HEK293 (cell line): ENCODE data around the gene MAP3K8.

ENCODE experiments used
- CTCF ChIA-PET: fragments of 350-600 bp; formaldehyde crosslinking; extraction: SDS; loops from one replicate; lab custom pipeline; 2021; ENCODE audit warnings: antibody characterized with exemption; lab: Yijun Ruan, JAX
- POLR2A ChIA-PET: fragments of 300-600 bp; formaldehyde crosslinking; extraction: SDS; loops from one replicate; lab custom pipeline; 2020; ENCODE audit warnings: antibody characterized with exemption, inconsistent platforms; lab: Yijun Ruan, JAX
- H3K27ac ChIP-seq: fragments of 200-500 bp; sonication (Bioruptor generic); 2 replicates; pipeline ENCODE4 v1.5.1; 2014; ENCODE audit warnings: low read depth, low read length, control low read depth, inconsistent platforms; ENCODE audit errors: extremely low read depth
- H3K36me3 ChIP-seq, 2 experiments: fragments of 200-500 bp in 1 of 2; sonication (Bioruptor generic) in 1 of 2; 1 replicate in 1 of 2; 2 replicates in 1 of 2; pipeline ENCODE4 v1.5.1; 2014 to 2017; ENCODE audit warnings: inconsistent platforms in 2 of 2, low read length in 2 of 2; ENCODE audit not compliant: control insufficient read depth in 2 of 2, insufficient read depth in 1 of 2
- H3K4me1 ChIP-seq: fragments of 200-500 bp; sonication (Bioruptor generic); 2 replicates; pipeline ENCODE4 v1.5.1; 2014; ENCODE audit warnings: mild to moderate bottlenecking, low read length, inconsistent platforms; ENCODE audit not compliant: control insufficient read depth, insufficient read depth
- H3K4me3 ChIP-seq: 2 replicates; pipeline ENCODE4 v1.5.1; 2011; ENCODE audit warnings: low read depth, mild to moderate bottlenecking, control low read depth, low read length, moderate library complexity
- H3K9me3 ChIP-seq: fragments of 200-500 bp; sonication (Bioruptor generic); 2 replicates; pipeline ENCODE4 v1.5.1; 2014; ENCODE audit warnings: low read depth, low read length, inconsistent platforms; ENCODE audit not compliant: control insufficient read depth, insufficient read depth
- EGR2 ChIP-seq: fragments of 450-650 bp; formaldehyde crosslinking; IDR thresholded peaks from 2 replicates; pipeline ENCODE4 v1.5.1; 2016; ENCODE audit warnings: low read depth, missing biosample characterization, missing genetic modification characterization
- GLI2 ChIP-seq: fragments of 450-650 bp; formaldehyde crosslinking; IDR thresholded peaks from 2 replicates; pipeline ENCODE4; 2017; ENCODE audit warnings: missing biosample characterization, missing genetic modification characterization, low read depth, borderline replicate concordance
- GLI4 ChIP-seq: fragments of 450-650 bp; formaldehyde crosslinking; IDR thresholded peaks from 2 replicates; pipeline ENCODE4 v1.5.1; 2016; ENCODE audit warnings: missing biosample characterization, missing genetic modification characterization
- HOXD13 ChIP-seq: sonication (generic); formaldehyde crosslinking; IDR thresholded peaks from 2 replicates; pipeline ENCODE4 v1.8.0; 2022; ENCODE audit warnings: missing genetic modification reagents, borderline replicate concordance
- KLF9 ChIP-seq: fragments of 450-650 bp; formaldehyde crosslinking; IDR thresholded peaks from 2 replicates; pipeline ENCODE4 v1.5.1; 2016; ENCODE audit warnings: missing biosample characterization, missing genetic modification characterization, low read depth
- OSR2 ChIP-seq: fragments of 450-650 bp; formaldehyde crosslinking; IDR thresholded peaks from 2 replicates; pipeline ENCODE4 v1.5.1; 2016; ENCODE audit warnings: missing biosample characterization, missing genetic modification characterization
- SALL2 ChIP-seq: fragments of 450-650 bp; formaldehyde crosslinking; IDR thresholded peaks from 2 replicates; pipeline ENCODE4 v1.5.0; 2017; ENCODE audit warnings: missing biosample characterization, mild to moderate bottlenecking, missing genetic modification characterization, borderline replicate concordance
- SETDB1 ChIP-seq: IDR thresholded peaks from one replicate; pipeline ENCODE4 v1.6.1; 2017; ENCODE audit warnings: mild to moderate bottlenecking, low read length, moderate library complexity, mixed read lengths; ENCODE audit not compliant: insufficient read length
- SP7 ChIP-seq: fragments of 450-650 bp; formaldehyde crosslinking; IDR thresholded peaks from 2 replicates; pipeline ENCODE4 v1.5.1; 2016; ENCODE audit warnings: missing biosample characterization, missing genetic modification characterization
- TRIM28 ChIP-seq: IDR thresholded peaks from 2 replicates; pipeline ENCODE4 v1.6.1; 2011; ENCODE audit warnings: low read length, control low read depth, borderline replicate concordance
- WT1 ChIP-seq: fragments of 450-650 bp; formaldehyde crosslinking; IDR thresholded peaks from 2 replicates; pipeline ENCODE4 v1.5.1; 2016; ENCODE audit warnings: missing biosample characterization, missing genetic modification characterization
- YY1 ChIP-seq: fragments of 450-650 bp; formaldehyde crosslinking; IDR thresholded peaks from 2 replicates; pipeline ENCODE4 v1.5.1; 2018; ENCODE audit warnings: missing biosample characterization, missing genetic modification characterization
- ZIC2 ChIP-seq: fragments of 450-650 bp; formaldehyde crosslinking; IDR thresholded peaks from 2 replicates; pipeline ENCODE4 v1.5.1; 2016; ENCODE audit warnings: missing biosample characterization, missing genetic modification characterization
- ZNF19 ChIP-seq: fragments of 450-650 bp; formaldehyde crosslinking; IDR thresholded peaks from 2 replicates; pipeline ENCODE4; 2016; ENCODE audit warnings: missing biosample characterization, missing genetic modification characterization, low read depth
- ZNF211 ChIP-seq: fragments of 450-650 bp; formaldehyde crosslinking; IDR thresholded peaks from 2 replicates; pipeline ENCODE4 v1.5.1; 2016; ENCODE audit warnings: low read depth, missing biosample characterization, missing genetic modification characterization
- ZNF239 ChIP-seq: fragments of 450-650 bp; formaldehyde crosslinking; IDR thresholded peaks from 2 replicates; pipeline ENCODE4 v1.5.1; 2016; ENCODE audit warnings: missing biosample characterization, missing genetic modification characterization
- ZNF302 ChIP-seq: fragments of 450-650 bp; formaldehyde crosslinking; IDR thresholded peaks from 2 replicates; pipeline ENCODE4 v1.5.1; 2016; ENCODE audit warnings: missing biosample characterization, missing genetic modification characterization, low read depth
- ZNF311 ChIP-seq: fragments of 450-650 bp; formaldehyde crosslinking; IDR thresholded peaks from 2 replicates; pipeline ENCODE4 v1.5.1; 2017; ENCODE audit warnings: missing biosample characterization, missing genetic modification characterization, borderline replicate concordance
- ZNF404 ChIP-seq: fragments of 450-650 bp; formaldehyde crosslinking; IDR thresholded peaks from 2 replicates; pipeline ENCODE4 v1.5.1; 2017; ENCODE audit warnings: missing biosample characterization, missing genetic modification characterization
- ZNF416 ChIP-seq: fragments of 450-650 bp; formaldehyde crosslinking; IDR thresholded peaks from 2 replicates; pipeline ENCODE4 v1.5.1; 2016; ENCODE audit warnings: missing biosample characterization, missing genetic modification characterization
- ZNF423 ChIP-seq: fragments of 450-650 bp; formaldehyde crosslinking; IDR thresholded peaks from 2 replicates; pipeline ENCODE4 v1.5.1; 2016; ENCODE audit warnings: missing biosample characterization, missing genetic modification characterization
- ZNF544 ChIP-seq: fragments of 450-650 bp; formaldehyde crosslinking; IDR thresholded peaks from 2 replicates; pipeline ENCODE4 v1.5.0; 2017; ENCODE audit warnings: missing biosample characterization, missing genetic modification characterization
- ZNF549 ChIP-seq: fragments of 450-650 bp; IDR thresholded peaks from 2 replicates; pipeline ENCODE4 v1.5.1; 2018; ENCODE audit warnings: missing biosample characterization, missing genetic modification characterization, mild to moderate bottlenecking, inconsistent platforms, moderate library complexity
- ZNF623 ChIP-seq: fragments of 450-650 bp; formaldehyde crosslinking; IDR thresholded peaks from 2 replicates; pipeline ENCODE4 v1.5.1; 2016; ENCODE audit warnings: missing biosample characterization, missing genetic modification characterization
- ZSCAN30 ChIP-seq: fragments of 450-650 bp; IDR thresholded peaks from 2 replicates; pipeline ENCODE4 v1.5.1; 2018; ENCODE audit warnings: missing biosample characterization, mild to moderate bottlenecking, missing genetic modification characterization, moderate library complexity
- ZXDB ChIP-seq: fragments of 450-650 bp; formaldehyde crosslinking; IDR thresholded peaks from 2 replicates; pipeline ENCODE4 v1.5.1; 2016; ENCODE audit warnings: missing biosample characterization, missing genetic modification characterization
- TF ChIP-seq, protein P1 (sequence below): fragments of 450-650 bp; IDR thresholded peaks from 2 replicates; pipeline ENCODE4 v1.5.1; 2018; ENCODE audit warnings: missing biosample characterization, mild to moderate bottlenecking, missing genetic modification characterization
- TF ChIP-seq, protein P2 (sequence below): fragments of 450-650 bp; formaldehyde crosslinking; IDR thresholded peaks from 2 replicates; pipeline ENCODE4 v1.5.1; 2017; ENCODE audit warnings: missing biosample characterization, missing genetic modification characterization
- TF ChIP-seq, protein P3 (sequence below): fragments of 450-650 bp; formaldehyde crosslinking; IDR thresholded peaks from 2 replicates; pipeline ENCODE4 v1.5.1; 2016; ENCODE audit warnings: missing biosample characterization, missing genetic modification characterization
- TF ChIP-seq, protein P4 (sequence below): fragments of 450-650 bp; formaldehyde crosslinking; optimal IDR thresholded peaks from 2 replicates; pipeline ENCODE3; 2016; ENCODE audit warnings: missing biosample characterization, mild to moderate bottlenecking, missing genetic modification characterization
- TF ChIP-seq, protein P5 (sequence below): fragments of 450-650 bp; formaldehyde crosslinking; IDR thresholded peaks from 2 replicates; pipeline ENCODE4 v1.5.1; 2016; ENCODE audit warnings: missing biosample characterization, missing genetic modification characterization

The MAP3K8 gene

DNA sequence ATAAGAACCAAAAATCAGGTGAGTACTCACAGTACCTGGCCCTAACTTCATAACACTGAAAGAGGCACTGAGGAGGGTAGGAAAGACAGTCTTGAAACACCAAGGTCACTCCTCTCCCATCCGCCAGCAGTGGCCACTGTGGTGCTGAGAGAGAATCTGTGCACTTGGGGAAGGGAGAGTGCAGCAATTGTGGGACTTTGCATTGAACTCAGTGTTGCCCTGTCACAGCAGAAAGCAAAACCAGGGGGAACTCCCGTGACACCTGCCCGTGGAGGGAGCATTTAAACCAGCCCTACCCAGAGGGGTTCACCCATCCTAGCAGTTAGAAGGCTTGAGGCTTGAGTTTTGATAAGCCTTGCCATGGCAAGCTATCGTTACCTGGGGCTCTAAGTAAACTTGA, 35.2 kb upstream of the MAP3K8 start (continued):
- TF ChIP-seq, protein P1, sequence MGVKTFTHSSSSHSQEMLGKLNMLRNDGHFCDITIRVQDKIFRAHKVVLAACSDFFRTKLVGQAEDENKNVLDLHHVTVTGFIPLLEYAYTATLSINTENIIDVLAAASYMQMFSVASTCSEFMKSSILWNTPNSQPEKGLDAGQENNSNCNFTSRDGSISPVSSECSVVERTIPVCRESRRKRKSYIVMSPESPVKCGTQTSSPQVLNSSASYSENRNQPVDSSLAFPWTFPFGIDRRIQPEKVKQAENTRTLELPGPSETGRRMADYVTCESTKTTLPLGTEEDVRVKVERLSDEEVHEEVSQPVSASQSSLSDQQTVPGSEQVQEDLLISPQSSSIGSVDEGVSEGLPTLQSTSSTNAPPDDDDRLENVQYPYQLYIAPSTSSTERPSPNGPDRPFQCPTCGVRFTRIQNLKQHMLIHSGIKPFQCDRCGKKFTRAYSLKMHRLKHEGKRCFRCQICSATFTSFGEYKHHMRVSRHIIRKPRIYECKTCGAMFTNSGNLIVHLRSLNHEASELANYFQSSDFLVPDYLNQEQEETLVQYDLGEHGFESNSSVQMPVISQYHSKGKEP (tag by site-specific recombination): no peak
- no peak for TF ChIP-seq KLF9 (tag by site-specific recombination)
- TF ChIP-seq, all 188 proteins: peak for 0

DNA sequence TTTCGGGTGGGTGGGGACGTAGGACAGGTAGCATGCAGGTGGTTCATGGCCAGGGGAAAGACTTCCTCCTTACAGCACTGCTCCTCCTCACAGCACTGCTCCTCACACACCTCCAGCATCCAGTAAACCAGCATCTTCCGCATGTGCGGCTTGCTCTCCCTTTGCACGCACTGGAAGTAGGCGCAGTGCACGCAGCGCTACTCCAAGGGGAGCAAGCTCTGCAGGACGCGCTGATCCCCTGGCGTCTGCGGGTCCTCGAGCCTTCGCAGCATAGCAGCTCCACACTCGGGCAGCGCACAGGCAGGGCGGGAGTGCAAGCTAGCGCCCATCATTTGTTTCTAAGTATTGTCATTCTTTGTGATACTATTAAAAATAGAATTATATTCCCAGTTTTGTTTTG, 30.5 kb upstream of the MAP3K8 start:
- CTCF ChIA-PET: interaction anchor here (0.6 to 2.1 kb wide), 2 partner anchors 131 to 178 kb away, joined by 3 to 6 read pairs; no protein-coding TSS in a partner anchor
- H3K36me3 ChIP-seq: no peaks in the 10 kb centered on the region

DNA sequence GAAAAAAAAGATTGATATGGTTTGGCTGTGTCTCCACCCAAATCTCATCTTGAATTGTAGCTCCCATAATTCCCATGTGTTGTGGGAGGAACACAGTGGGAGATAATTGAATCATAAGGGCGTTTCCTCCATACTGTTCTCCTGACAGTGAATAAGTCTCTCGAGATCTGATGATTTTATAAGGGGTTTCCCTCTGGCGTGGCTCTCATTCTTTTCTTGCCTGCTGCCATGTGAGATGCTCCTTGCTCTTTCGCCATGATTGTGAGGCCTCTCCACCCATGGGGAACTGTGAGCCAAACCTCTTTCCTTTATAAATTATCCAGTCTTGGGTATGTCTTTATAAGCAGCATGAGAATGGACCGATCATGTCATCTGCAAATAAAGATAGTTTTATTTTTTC, 29.4 kb upstream of the MAP3K8 start:
- CTCF ChIA-PET: interaction anchor here (0.6 to 2.1 kb wide), 4 partner anchors 9 to 449 kb away, joined by 3 to 6 read pairs (median 4); no protein-coding TSS in a partner anchor
- TF ChIP-seq YY1 (no peak), ZNF239 (tag by site-specific recombination) (no peak), HOXD13 (CRISPR knock-in tag) (no peak), ZNF19 (tag by site-specific recombination) (no peak), SETDB1 (no peak), EGR2 (tag by site-specific recombination) (no peak), ZNF423 (tag by site-specific recombination) (no peak), ZNF623 (no peak), ZXDB (no peak), GLI4 (tag by site-specific recombination) (no peak), SALL2 (no peak), GLI2 (tag by site-specific recombination) (no peak), ZNF416 (no peak), ZNF211 (tag by site-specific recombination) (no peak)
- TF ChIP-seq, protein P2, sequence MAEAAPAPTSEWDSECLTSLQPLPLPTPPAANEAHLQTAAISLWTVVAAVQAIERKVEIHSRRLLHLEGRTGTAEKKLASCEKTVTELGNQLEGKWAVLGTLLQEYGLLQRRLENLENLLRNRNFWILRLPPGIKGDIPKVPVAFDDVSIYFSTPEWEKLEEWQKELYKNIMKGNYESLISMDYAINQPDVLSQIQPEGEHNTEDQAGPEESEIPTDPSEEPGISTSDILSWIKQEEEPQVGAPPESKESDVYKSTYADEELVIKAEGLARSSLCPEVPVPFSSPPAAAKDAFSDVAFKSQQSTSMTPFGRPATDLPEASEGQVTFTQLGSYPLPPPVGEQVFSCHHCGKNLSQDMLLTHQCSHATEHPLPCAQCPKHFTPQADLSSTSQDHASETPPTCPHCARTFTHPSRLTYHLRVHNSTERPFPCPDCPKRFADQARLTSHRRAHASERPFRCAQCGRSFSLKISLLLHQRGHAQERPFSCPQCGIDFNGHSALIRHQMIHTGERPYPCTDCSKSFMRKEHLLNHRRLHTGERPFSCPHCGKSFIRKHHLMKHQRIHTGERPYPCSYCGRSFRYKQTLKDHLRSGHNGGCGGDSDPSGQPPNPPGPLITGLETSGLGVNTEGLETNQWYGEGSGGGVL (tag by site-specific recombination): no peak
- TF ChIP-seq, protein P3, sequence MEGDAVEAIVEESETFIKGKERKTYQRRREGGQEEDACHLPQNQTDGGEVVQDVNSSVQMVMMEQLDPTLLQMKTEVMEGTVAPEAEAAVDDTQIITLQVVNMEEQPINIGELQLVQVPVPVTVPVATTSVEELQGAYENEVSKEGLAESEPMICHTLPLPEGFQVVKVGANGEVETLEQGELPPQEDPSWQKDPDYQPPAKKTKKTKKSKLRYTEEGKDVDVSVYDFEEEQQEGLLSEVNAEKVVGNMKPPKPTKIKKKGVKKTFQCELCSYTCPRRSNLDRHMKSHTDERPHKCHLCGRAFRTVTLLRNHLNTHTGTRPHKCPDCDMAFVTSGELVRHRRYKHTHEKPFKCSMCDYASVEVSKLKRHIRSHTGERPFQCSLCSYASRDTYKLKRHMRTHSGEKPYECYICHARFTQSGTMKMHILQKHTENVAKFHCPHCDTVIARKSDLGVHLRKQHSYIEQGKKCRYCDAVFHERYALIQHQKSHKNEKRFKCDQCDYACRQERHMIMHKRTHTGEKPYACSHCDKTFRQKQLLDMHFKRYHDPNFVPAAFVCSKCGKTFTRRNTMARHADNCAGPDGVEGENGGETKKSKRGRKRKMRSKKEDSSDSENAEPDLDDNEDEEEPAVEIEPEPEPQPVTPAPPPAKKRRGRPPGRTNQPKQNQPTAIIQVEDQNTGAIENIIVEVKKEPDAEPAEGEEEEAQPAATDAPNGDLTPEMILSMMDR (tag by site-specific recombination): no peak
- TF ChIP-seq, protein P4, sequence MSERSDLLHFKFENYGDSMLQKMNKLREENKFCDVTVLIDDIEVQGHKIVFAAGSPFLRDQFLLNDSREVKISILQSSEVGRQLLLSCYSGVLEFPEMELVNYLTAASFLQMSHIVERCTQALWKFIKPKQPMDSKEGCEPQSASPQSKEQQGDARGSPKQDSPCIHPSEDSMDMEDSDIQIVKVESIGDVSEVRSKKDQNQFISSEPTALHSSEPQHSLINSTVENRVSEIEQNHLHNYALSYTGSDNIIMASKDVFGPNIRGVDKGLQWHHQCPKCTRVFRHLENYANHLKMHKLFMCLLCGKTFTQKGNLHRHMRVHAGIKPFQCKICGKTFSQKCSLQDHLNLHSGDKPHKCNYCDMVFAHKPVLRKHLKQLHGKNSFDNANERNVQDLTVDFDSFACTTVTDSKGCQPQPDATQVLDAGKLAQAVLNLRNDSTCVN (tag by site-specific recombination): no peak
- TF ChIP-seq, protein P1 (tag by site-specific recombination): no peak
- TF ChIP-seq, all 188 proteins: peak for 0
- POLR2A ChIA-PET: interaction anchor here (0.6 kb wide), 1 partner anchor 106 kb away, joined by 5 read pairs; no protein-coding TSS in a partner anchor

More for the DNA sequence above, 30.5 kb upstream of the MAP3K8 start:
- no peak overlapping the region for H3K27ac ChIP-seq
- POLR2A ChIA-PET: no interaction called here
- TF ChIP-seq WT1 (tag by site-specific recombination) (no peak), ZNF302 (tag by site-specific recombination) (no peak), ZXDB (no peak), SP7 (tag by site-specific recombination) (no peak), ZNF311 (tag by site-specific recombination) (no peak), ZNF549 (tag by site-specific recombination) (no peak), ZSCAN30 (tag by site-specific recombination) (no peak), GLI4 (tag by site-specific recombination) (no peak), ZIC2 (no peak), TRIM28 (no peak), ZNF544 (no peak), ZNF404 (tag by site-specific recombination) (no peak), OSR2 (tag by site-specific recombination) (no peak)
- TF ChIP-seq, protein P5, sequence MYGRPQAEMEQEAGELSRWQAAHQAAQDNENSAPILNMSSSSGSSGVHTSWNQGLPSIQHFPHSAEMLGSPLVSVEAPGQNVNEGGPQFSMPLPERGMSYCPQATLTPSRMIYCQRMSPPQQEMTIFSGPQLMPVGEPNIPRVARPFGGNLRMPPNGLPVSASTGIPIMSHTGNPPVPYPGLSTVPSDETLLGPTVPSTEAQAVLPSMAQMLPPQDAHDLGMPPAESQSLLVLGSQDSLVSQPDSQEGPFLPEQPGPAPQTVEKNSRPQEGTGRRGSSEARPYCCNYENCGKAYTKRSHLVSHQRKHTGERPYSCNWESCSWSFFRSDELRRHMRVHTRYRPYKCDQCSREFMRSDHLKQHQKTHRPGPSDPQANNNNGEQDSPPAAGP: no peak
- TF ChIP-seq, all 188 proteins: peak for 0
- no peaks in the 10 kb centered on the region for H3K4me1 ChIP-seq
- H3K9me3 ChIP-seq: no peaks in the 10 kb centered on the region
- no peak overlapping the region for H3K4me3 ChIP-seq

More for the DNA sequence above, 29.4 kb upstream of the MAP3K8 start:
- Histone ChIP-seq H3K9me3 (no peaks in the 10 kb centered on the region), H3K27ac (no peak overlapping the region), H3K36me3 (no peaks in the 10 kb centered on the region), H3K4me1 (no peaks in the 10 kb centered on the region), H3K4me3 (no peak overlapping the region)
